A204.1 (cell line): Measurements from ENCODE around the gene NF2.

ENCODE experiments used
- FAIRE-seq: peaks from 2 replicates; lab custom pipeline; 2012; peaks lifted over from hg19 to GRCh38; lab: Jason Lieb, UNC

Gene NF2

DNA sequence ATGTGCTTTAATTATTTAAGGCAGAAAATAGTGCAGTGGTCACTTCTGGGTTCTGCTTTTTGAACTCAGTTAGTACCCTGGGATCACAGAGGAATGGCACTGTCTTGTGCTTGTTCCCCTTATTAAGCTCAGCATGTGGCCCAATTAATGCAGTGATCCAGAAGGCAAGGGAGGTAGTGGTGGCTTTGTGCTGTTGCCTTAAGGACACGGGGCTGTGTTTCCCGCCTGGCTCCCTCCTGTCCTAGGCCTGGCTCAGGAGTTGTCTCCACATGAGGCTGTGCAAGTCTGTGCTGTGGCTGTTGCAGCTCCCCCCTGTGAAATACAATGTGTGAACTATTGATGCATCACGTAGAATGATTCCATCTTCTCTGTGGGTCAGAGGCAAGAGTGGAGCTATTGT lies 67.2 kb downstream of the NF2 start:
- FAIRE-seq = no peak

DNA sequence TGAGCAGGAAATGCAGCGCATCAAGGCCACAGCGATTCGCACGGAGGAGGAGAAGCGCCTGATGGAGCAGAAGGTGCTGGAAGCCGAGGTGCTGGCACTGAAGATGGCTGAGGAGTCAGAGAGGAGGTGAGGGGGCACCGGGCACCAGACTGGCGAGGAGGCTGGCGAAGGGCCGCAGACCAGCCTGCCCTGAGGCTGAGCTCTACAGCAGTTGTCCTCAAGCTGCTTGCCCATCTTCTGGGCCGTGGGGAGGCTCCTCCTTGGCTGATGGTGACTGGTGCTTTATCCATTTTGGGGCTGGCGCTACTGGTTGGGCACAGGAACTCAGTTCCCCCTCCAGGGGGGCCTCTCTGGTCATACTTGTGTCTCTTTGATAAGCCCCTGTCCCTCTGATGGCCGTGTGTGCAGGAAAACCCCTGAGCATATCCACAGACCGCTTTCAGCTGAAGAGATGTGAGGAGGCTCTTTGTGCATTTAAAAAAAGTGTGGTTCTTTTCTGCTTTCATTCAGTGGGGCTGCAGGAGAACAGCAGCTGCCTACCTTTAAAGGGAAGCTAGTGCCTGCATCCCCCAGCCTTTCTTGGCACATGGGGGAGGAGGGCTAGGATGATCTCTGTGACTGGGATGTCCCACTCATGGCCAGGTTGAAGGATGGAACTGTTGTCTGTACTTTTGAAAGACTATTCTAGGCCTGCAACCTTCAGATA lies 70.1 kb downstream of the NF2 start:
- no peak for FAIRE-seq

DNA sequence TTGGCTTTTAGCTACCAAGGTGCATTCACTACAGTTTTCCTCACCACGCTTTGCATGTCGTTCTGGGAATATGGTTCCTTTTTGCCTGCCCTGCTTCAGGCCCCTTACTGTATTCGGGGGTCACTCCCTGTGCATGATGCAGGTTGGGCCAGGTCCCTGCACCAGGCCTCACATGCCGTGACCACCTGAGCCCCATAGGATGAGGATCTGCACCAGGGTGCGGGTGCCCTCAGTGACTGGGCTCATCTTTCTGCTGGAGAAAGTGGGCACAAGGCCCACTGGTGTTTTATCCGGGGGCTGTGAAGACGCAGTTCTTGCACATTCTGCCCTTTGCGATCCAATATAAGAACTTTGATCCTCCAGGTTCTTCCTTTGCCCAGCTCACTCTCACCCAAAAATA lies 70.7 kb downstream of the NF2 start:
- no peak for FAIRE-seq

DNA sequence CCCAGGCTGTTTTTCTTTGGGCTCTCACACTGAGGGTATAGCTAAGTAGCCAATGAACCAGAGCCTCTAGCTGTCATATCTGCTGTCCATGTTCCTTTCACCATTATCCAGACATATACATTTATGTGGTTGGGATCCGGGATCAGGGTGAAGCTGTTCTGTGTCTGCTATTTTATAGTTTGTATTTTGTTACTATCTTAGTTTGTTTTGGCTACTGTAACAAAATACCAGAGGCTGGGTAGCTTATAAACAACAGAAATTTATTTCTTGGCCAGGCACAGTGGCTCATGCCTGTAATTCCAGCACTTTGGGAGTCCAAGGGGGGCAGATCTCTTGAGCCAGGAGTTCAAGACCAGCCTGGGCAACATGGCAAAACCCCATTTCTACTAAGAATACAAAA lies 75.9 kb downstream of the NF2 start:
- FAIRE-seq = no peak

DNA sequence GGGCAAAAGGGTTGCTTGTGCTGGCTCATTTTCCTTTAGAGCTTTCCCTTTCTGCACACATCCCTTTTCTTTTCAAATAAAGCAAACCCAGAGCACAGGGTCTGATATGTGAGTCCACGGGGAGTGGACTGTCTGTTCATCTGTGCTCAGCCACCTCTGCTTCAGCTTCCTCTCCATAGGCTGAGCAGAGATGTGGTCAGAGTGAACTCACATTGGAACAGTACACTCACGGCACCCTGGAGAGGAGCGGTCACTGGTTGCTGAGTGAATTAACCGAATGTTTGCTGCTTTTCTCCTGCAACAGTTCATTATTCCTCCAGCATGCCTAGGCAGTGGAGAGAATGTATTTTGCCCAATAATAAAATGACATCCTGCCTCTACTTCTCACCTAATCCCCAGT lies 80.1 kb downstream of the NF2 start:
- FAIRE-seq = no peak

DNA sequence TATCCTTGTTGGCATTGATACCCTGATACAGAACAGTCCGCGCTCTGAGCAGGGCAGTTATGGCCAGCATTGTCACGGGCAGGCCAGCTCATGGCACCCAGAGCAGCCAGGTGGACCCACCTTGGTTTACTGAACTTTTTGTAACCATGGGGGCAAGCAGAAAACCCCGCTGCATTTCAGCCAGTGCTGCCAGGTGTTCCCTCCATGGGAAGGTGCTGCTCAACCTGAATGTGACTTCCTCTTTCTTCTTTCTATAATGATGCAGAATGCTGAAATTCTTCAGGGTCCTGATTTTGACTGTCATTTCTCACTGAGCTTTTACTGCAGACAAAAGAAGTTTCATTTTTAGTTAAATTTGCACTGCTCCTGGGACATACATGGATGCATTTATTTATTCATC lies 80.8 kb downstream of the NF2 start:
- no peak for FAIRE-seq

DNA sequence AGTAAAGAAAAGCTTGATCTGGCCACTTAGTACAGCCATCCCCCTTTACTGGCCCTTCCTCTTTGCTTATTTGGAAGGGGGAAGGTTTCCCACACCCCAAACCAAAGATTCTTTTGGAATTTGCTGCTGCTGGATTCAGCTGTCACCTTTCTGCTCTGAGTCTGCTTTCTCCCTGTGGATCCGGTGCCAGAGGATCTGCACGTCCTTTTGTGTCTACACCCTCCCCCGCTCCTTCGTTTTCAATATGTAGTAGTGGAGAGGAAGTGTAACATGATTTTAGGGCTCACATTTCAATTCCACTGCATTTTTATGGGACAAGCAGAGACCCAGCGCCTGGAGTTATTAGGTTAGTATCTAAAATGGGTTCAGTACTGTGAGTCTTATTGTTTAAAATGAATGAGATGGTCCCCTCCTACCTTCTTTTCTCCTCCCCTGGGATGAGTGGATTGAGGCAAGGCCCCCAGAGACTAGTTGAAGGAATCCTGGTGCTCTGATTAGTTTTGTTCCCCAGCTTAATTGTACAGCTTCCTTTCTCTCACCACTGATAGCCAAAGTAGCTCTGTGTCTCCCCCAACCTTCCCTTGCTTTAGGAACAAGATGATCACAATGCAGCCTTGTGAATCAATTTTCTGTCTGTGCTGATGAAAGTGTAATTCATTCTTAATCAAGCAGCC lies 85.9 kb downstream of the NF2 start:
- no peak for FAIRE-seq

DNA sequence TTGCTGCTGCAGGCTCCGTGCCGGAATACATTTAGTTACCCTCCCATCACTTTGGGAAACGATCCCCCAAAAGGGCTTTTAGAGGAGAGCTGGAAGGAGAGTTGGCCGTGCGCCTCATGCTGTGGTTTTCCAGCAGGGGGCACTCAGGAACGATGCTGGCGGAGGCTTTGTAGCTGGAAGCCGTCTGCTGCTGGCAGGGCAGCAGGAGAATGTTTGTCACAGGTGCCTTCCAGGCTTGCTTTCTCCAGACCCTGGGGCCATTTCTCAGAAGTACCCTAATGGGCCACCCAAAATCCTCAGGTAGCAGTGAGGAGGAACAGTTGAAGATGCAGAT lies 86.4 kb downstream of the NF2 start:
- FAIRE-seq = no peak

DNA sequence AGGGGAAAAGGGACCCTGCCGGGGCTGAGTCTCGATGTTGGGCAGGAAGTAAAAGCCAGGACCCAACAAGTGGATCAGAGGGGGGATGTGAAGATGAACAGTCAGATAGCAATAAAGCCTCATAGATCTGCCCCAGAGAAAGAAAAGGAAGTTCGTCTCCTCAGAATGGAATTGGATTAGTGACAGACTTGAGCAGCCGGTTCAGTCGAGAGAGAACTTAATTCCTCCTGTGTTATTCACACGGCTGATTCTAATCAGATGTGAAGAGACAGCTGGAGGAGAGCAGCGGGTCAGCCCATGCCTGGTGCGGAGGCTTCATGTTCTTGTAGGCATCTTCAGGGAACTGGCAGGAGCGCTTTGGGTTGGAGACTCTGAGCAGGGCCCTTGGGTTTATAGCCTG lies 87.0 kb downstream of the NF2 start:
- FAIRE-seq = no peak

DNA sequence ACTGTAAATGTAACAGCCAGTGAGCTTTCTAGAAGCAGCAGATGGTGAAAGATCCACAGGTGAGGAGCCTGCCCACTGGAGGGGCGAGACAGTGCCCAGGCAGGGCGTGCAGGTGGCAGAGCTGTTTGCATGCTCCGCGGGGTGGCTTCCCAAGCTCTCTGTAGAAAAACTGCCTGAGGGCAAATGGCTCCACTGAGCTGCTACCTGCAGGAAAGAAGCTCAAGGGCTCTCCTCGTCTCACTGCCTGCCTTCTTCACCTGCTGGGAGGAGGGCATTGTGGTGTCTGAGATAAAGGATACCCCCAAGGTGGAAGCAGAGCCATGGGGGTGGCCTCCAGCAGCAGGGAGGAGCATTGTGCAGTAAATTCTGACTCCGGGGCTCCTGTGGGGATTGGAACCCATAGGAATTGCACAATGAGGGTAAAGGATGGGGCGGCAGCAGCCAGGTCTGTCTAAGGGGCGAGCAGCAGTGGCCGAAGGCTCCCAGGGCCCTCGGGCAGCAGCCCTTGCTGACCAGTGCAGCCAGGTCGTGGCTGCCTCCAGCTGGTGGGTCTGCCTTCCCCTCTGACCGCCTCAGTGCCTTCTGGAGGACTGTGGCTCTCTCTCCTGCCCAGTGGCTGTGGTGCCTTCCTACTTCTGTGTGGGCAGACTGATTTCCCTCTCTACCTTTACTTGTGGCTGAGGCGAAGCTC lies 88.3 kb downstream of the NF2 start:
- no peak for FAIRE-seq

DNA sequence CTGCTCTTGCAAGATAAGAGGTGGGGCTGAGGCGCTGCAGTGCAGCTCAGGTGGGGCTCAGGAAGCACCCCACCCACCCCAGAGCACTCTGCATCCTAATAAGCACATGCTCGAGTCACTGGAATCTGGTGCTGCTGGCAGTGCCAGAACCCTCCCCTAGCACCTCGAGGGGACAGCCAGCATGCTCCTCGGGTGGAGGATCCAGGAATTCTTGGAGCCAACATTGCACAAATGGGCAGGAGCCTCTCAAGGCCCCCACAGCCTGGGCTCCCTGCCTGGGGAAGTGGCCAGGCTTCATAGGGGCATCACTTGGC lies 88.9 kb downstream of the NF2 start:
- no peak for FAIRE-seq

DNA sequence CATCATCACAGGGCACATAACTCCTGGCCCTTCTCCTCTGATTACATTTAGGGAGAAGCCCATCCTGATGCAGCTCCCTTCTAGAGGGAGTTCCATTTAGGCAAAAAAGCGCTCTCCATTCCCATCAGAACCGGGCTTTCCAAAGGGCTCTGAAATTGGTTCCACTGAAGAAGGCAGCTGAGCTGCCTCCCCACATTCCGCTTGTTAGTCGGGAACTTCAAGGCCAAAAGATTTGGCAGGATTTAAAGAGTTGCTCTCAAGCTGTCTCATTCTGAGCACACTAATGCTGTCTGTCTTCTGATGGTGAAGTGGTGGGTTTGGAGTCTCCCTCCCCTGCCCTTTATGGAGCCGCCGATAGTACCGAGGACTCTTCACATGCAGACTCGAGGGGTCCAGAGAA lies 89.7 kb downstream of the NF2 start:
- FAIRE-seq = no peak

DNA sequence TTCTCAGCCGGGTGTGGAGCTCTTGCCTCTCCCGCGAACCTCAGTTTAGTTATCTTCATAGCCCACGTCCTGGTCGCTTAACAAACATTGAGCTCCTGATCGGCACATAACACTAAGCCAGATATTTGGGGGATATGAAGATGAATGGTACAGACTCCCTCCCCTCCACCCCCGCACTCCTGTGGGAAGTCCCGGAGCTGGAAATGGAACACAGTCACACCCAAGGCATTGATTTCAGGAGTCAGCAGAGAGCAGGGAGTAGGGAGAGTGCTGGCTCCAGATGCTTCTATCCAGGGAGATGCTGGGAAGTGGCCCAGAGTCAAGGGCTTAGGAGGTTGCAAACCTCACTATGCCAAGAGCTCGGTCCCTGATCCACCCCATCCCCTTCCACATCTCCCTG lies 90.2 kb downstream of the NF2 start:
- FAIRE-seq = no peak

DNA sequence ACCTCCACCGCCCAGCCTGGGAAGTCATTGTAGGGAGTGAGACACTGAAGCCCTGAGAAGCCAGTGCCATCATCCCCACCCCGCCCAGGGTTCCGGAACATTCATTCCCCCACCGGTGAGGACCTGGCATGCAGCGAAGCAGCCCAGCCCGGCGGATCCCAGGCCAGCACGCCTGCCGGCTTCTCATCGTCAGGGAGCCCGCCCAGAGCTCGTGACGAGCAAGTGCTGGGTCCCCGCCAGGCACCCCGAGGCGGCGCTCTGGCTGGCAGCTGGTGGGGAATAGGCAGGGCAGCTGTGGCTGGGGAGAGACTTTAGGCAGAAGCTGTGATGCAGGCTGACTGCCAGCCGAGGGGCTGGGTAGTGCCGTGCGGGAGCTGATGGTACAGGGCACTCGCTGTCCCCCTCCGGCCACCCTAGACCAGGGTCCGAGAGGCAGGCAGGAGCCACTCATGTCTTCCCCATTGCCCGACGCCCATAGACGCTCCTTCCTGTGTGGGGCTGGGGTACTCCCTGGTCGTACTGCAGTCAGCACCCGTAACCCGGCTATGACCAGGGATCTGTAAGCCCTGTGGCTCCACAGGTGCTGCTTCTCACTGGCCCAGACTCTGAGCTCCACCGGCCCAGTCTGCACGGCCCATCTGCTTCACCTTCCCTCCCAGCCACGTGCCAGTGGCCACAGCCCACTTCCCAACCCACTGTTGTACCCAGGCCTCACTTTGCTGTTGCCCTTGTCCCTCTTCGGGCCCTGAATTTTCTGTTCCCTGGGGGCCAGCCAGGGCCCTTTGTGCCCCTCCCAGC lies 91.9 kb downstream of the NF2 start:
- FAIRE-seq = no peak

DNA sequence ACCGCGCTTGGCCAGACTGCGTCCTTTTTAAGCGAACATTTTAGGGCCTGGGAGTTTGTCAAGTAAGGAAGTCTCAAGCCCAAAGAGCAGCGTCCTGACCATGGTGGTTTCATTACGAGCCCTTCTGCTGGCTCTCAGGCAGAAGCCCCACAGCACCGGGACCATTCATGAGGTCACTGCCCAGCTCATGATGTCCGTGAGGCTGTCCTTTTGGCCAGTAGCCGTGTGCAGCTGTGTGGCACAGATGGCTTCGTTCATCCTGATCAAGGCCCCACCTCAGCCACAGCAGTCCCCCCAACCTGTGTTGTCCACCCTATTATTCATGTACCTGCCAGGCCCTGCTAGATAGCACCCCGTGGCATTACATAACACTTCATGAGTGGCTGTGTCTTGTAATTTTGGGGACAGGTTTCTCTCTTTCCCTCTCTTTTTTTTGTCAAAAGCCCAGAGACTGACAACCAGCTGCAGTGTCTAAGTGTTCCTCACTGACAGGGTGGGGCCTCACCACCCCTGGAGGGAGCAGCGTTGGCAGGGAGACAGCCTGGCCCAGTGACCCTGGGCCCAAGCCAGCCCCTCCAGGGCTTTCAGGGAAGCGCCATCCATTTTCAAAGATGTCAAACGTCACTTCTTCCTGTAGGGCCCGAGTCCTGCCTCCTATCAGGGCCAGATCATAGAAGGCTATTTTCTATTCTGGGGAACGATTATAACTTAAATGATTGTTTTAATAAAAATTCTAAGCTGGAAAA lies 94.6 kb downstream of the NF2 start:
- no peak for FAIRE-seq

DNA sequence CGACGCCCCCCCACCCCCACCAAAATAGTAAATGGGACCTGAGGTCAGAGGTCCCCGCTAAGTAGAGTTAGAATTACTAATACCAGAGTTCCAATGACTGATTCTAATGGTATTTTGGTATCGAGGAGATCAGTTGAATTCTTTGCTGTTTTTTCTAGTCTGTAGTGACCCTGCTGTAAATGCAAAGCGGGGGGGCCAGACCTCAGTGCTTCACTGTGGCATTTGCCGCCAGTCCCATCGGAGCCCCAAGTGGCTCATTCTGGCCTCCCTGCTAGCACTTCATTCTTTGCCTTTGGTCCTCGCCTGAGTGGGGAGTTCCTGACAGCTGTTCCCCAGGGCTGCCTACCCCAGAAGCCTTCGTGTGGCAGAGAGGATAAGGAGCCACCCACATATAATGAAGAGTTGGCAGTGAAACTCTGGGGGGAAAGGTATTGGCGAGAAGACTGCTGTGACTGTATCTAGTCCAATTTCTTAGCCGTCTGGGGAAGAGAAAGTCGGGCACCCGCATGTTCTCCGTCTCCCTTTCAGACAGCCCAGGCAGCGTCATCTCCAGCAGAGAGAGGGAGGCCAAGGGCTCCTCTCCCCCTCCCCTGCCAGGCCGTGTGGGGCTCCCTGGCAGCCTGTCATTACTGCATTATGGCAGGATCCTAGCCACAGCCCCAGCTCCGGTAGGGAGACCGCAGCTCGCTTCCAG lies 96.9 kb downstream of the NF2 start:
- no peak for FAIRE-seq

DNA sequence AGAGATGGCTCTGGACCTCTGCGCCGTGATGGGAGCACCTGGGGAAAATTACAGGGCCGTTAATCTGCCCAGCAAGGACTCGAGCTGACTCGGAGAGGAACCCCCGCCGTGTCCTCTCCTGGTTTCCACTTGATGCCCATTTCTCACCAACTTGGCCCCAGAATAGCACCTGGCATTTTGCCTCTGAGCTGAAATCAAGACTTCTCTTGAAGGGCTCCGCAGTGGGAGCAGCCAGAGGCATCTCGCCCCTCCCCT lies 97.4 kb downstream of the NF2 start:
- no peak for FAIRE-seq

DNA sequence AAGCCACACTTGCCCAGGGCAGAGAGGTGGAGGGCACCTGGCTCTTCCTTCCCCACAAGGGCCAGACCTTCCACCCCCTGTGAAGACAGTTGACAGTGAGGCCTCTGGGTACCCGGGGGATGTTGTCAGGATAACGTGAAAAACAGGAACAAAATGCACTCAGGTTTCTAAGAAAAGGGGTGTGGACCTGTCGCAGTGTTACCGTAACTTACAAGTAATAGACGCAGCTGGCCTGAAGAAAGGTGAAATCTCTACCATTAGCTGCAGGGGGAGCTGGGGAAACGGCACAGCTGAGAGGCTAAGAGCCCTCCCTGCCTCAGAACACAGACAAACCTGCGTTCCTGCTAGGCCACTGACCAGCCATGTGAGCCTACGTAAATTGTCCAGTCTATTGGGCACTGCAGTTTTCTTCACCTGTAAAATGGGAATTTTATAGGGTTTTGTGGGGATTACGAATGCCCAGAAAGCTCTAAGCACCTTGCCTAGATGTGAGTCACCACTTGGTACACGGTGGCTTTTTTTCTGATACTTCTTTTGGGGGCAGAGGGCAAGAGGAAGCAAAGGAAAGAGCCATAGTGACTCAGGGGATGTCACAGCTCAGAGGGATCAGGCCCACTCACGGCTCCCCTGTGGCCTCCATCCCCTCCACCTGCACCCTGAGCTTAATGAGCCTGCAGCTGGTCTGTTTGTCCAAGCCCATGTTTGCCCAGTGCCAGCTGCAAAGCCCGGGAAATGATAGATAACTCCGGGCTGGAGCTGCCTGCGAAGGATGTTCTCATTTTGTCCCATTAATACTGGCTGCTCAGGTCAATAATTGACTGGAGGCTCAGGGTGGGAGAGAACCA lies 97.9 kb downstream of the NF2 start:
- no peak for FAIRE-seq

DNA sequence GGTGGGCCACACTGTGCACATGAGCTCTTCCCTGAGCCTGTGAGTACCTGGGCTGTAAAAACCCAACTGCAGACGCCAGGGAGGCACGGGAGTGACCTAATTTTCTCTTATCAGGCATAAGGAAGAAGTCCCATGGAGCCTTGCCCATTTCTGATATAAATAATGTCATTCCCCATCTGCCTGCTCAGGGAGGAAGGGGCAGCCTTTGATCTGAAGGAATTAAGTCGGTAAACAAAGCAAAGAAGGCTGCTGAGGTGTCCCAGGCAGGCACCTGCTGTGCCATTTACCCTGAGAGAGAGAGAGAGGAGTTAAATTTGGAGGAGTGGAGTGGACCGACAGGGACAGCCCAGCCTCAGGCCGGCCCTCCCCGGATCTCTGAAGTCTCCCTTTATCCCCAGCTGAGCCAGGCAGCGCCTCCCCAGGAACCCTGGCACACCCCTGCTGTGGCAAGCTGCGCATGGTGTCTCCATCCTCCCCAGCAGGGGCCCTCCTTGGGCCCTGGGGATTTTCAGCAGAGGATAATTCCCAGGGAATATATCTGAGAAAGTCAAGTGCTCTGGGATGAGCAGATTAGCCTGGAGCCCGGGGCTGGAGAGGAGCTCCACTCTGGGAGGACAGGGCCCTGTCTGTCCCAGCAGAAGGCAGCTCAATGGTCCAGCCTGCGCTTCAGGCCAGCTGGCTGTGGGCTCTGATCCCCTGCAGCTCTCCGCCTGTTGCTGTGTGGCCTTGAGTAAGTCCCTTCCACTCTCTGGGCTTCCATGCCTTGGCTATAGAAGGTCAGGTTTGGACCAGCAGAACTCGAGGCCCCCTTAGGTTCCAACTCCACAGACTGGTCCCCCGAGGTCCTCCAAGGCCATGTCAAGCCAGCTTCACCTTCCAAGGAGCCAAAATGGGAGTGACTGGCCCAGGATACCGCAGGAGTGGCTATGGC lies 98.8 kb downstream of the NF2 start:
- no peak for FAIRE-seq

DNA sequence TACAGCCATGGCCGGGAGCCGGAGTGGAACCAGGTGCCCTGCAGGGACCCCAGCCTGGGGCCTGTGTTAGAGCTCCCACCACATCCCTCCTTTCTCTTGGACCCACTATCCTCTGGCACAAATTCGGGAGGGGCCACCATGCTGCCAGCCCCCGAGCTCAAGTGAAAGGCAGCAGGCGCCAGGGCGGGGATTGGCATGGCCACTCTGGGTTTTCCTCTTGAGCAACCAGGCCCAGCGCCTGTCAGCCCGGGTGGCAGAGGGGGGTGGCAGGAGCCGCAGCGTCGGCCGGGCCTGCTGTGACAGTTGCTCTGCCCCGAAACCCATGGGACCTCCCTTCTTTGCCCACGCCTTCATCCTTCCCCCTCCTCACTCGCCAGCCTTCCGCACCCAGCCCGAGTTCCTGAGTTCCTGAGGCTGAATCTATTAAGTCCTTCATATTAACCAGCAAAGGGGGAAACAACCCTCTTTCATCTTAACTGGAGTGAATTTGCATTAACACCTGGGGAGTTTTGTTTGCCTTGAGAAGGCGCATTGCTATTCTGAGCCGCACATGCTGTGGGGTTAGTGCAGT lies 99.6 kb downstream of the NF2 start:
- no peak for FAIRE-seq
